ENCODE data around the gene NDUFA8. TPM values are rescaled to one million over a fixed set of nuclear protein-coding genes. Genes with fewer than 3 reads are reported as not detected.

NDUFA8 gene
- polyA plus RNA-seq, 3 donors, result 44.4 to 99.1 (median 76.9) TPM

DNA sequence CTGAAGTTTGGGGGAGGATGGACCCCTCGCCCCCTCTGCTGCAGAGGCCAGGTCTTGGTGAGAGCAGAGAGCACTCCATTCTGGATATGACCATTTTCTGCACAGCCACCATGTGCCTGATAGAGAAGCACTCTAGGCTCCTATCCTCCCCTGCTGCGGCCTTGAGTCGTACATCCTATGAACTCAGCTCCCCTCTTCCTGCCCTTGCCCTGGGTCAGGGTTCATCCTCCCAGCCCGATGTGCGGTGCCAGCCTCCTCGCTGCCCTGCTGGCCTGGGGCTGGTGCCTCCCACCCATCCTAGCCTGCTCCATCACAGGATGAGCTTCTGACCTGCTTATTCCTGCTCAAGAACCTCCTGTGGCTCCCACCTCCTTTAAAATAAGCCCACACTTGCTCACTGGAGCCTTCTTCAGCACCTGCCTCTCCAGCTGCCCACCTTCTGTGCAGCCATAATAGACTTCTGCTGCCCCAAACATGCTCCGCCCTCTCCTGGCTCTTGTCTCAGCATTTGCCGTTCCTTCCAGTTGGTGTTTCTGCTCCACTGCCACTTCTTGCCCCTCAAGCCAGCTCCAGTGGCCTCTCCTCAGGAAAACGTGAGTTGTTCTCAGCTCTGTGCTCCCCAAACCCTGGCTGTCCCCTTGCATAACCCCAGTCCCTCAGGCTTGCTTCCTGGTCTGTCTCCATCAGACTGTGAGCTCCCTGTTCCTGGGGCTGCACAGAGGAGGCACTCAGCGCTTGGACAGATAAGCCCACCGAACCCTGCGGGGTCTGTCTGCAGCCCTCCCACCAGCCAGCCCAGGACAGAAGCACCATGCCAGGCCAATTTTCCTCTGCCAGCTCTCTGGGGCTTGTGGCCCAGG lies 44.2 kb downstream of the NDUFA8 start:
- no peak overlapping the region for H3K27ac ChIP-seq (ENCODE audit: low read depth, low read length)
- 72 to 78% (median 76%) methylated on average over 12 of the region's 12 CpGs for WGBS, 3 donors

- no peak overlapping the region for H3K27ac ChIP-seq (ENCODE audit: low read depth, low read length)
- 35 to 48% (median 40%) methylated on average over 5 of the region's 5 CpGs for WGBS, 3 donors
These were observed 46.0 kb downstream of the NDUFA8 start for GRCh38 chr9:122113574-122113973.

DNA sequence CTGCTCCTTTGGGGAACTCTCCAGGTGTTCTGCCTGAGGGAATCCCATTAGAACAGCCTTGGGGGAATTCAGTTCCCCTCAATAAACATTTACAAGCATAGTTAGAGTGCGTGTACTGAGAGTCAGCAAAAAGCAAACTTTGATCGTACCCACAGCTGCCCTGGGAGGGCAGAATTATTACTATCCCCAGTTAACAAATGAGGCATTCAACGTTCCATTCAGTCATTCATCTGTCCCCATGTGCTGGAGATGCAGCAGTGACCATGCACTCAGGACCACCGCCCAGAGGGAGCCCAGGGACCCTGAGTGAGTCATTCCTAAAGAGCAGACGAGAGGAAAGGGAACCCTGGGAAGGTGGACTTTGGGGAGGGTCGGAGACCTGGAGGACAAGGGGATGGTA lies 47.3 kb downstream of the NDUFA8 start:
- 84 to 86% (median 84%) methylated on average over 6 of the region's 6 CpGs for WGBS, 3 donors
- H3K27ac ChIP-seq (ENCODE audit: low read depth, low read length), result no peak overlapping the region

DNA sequence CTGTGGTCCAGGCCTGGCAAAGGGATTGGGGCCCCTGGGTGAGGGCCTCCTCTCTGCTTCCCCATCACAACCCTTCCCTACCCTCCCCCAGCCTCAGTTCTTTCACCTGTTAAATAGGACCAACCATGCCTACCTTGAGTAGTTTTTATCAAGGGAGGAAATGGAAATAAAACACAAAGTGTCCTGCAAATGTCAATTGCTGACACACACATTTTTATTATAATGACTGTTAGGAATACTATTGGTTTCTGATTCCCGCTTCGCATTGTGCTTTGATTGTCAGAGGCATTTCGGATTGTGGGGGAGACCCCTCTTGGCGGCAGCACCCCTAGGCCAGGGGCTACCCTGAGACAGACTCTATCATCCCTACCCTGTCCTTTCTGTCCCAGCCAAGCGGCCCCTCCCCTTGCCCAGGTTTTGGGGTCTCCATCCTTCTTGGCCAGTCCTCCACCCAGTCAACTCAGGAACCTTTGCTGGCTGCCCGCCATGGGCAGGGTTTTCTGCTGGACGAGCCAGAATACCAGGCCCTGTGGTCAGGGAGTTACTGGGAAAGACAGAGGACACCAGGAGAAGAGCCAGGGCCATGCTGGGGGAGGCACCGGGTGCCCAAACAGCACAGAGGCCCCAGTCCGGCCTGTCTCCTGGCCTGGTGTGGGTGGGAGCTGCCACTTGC lies 48.0 kb downstream of the NDUFA8 start:
- 82 to 92% (median 89%) methylated on average over 9 of the region's 9 CpGs for WGBS, 3 donors

GRCh38 chr9:122110100-122110833 lies 49.3 kb downstream of the NDUFA8 start:
- WGBS, 3 donors, result 68 to 92% (median 90%) methylated on average over 7 of the region's 7 CpGs
- no peak overlapping the region for H3K27ac ChIP-seq (ENCODE audit: low read depth, low read length)

More for the DNA sequence above, 48.0 kb downstream of the NDUFA8 start:
- H3K27ac ChIP-seq (ENCODE audit: low read depth, low read length), result no peak overlapping the region

DNA sequence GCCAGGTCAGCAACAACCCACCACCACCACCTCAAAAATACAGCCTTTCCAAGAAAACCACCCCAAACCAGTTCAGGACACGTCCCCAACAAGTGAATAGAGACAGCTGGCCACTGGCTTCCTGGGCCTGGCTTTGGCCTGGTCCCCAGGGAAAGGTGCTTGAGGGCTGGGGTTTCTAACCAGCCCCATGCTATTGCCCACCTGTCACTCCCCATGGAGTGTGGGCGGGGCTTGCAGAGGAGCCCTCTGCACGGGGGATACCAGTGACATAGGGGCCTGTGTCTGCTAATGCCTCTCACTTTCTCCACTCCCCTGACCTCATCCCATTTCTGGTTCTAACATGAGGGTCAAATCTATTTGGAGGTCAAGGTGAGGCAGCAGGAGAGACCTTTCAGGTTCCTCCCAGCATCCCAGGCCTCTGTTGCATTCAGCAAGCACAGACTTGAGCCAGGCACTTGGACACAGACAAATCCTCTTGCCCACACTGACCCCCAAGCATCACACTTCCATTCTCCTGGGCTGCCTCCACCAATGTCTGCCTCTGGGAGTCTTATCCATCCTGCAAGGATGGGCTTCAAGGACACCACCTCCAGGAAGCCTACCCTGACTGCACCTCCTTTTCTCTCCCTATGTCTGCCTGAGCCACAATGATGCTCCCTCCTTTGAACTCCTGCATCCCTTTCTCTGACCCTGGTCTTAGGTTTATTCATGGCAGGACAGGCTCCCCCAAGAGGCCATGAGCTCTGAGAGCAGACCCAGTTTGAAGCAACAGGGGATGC lies 50.4 kb downstream of the NDUFA8 start:
- WGBS, 3 donors, result 83 to 87% (median 85%) methylated on average over 3 of the region's 3 CpGs
- no peak overlapping the region for H3K27ac ChIP-seq (ENCODE audit: low read depth, low read length)

GRCh38 chr9:122107291-122107805 lies 52.2 kb downstream of the NDUFA8 start:
- no peak overlapping the region for H3K27ac ChIP-seq (ENCODE audit: low read depth, low read length)
- WGBS, 3 donors, result 64 to 79% (median 79%) methylated on average over 7 of the region's 7 CpGs

DNA sequence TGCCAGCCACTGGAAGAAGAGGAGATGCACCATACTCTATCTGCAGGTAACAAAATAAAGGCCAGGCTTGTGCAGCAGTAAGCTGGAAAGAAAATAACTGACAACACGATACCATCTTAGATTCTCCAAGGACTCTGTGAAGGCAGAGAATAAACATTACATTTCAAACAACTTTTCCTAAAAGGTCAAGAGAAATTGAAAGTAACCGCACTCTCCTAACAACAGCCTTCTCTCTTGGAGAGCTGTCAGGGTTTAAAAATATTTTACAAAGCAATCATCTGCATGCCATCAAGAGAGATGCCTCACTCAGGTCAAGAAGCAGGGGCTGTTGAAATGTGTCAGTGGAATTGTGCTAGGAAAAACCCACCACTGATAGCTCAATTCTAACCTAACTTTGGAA lies 53.0 kb downstream of the NDUFA8 start:
- WGBS, 3 donors, result 39 to 67% (median 63%) methylated on average over 2 of the region's 2 CpGs
- H3K27ac ChIP-seq (ENCODE audit: low read depth, low read length), result no peak overlapping the region

- WGBS, 3 donors, result 91 to 97% (median 94%) methylated on average over 1 of the region's 1 CpG
- H3K27ac ChIP-seq (ENCODE audit: low read depth, low read length), result no peak overlapping the region
These were observed 55.6 kb downstream of the NDUFA8 start for GRCh38 chr9:122103985-122104384.

- WGBS, 3 donors, result 92 to 95% (median 92%) methylated on average over 2 of the region's 2 CpGs
- no peak overlapping the region for H3K27ac ChIP-seq (ENCODE audit: low read depth, low read length)
These were observed 57.4 kb downstream of the NDUFA8 start for GRCh38 chr9:122102156-122102555.

GRCh38 chr9:122100756-122101155 lies 58.8 kb downstream of the NDUFA8 start:
- no peak overlapping the region for H3K27ac ChIP-seq (ENCODE audit: low read depth, low read length)
- WGBS, 3 donors, result 91 to 94% (median 93%) methylated on average over 7 of the region's 7 CpGs

DNA sequence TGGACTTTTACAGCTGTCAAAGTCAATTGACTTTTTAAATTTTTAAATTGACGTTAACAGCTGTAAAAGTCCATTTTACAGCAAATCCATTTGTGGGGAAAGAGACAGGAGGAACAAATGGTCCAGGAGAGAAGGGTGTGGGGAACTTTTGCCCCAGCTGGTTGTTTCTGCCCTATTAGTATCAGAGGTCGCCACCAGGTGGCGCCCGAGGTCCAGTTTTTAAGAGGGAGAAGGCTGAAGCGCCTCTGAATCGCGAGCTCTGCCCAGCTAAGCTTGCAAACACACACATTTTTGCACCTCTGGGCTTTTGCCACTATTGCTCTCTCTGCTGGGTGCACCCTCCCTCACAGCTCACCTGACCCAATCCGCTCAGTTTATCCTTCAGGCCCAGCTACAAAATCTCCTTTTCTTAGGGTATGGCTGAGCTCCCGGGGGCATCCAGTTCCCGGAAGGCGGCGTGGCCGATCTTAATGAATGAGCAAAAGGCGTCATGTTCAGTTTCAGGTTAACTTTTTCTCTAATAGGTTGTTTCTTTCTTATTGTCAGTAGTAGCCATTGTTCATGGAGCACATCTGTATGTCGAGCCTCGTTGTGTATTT lies 60.2 kb downstream of the NDUFA8 start:
- H3K27ac ChIP-seq (ENCODE audit: low read depth, low read length), result no peak overlapping the region
- WGBS, 3 donors, result 35 to 41% (median 37%) methylated on average over 16 of the region's 16 CpGs

DNA sequence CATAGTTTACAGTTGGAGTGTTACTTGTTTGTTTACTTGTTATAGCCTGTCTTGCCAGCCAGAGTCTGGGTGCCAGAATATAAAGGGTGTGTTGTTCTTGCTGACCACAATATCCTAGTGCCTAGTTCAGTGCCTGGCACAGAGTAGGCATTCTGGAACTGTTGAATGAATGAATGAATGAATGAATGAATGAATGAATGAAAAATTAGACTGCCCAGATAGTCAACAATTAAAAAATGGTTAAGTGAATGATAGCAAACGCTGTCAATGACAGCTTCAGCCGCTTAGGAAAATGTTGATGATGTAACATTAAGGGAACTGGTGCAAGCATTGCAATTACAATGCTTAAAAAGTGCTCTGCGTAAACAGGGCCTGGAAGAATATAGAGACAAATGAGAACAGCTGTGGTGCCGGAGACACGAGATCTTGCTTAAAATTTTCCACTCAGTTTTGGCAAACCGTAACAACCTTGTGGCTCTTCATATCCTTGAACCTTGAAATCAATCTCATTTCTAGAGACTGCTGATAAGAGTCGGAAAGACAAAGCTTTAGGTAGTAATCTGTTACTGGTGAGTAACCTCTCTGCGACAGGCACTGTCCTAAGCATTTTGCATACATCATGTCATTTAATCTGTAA lies 61.8 kb downstream of the NDUFA8 start:
- no peak overlapping the region for H3K27ac ChIP-seq (ENCODE audit: low read depth, low read length)
- 42 to 62% (median 62%) methylated on average over 8 of the region's 8 CpGs for WGBS, 3 donors

- 76 to 91% (median 82%) methylated on average over 4 of the region's 4 CpGs for WGBS, 3 donors
- no peak overlapping the region for H3K27ac ChIP-seq (ENCODE audit: low read depth, low read length)
These were observed 62.8 kb downstream of the NDUFA8 start for GRCh38 chr9:122096620-122097415.

GRCh38 chr9:122095010-122095767 lies 64.4 kb downstream of the NDUFA8 start:
- no peak overlapping the region for H3K27ac ChIP-seq (ENCODE audit: low read depth, low read length)
- 23 to 26% (median 26%) methylated on average over 14 of the region's 14 CpGs for WGBS, 3 donors
